Sigmoid colon (tissue), 7 donors: ENCODE results near the gene MOCS1. TPM values are rescaled to one million over a fixed set of nuclear protein-coding genes. Genes with fewer than 3 reads are reported as not detected.

ENCODE experiments used
- DNase-seq: peaks from one replicate; pipeline ENCODE4 v3.0.0-alpha.2; 2019
- H3K27ac ChIP-seq, 4 donors: fragments of 200-600 bp; sonication (generic); one replicate each; pipeline ENCODE4 v1.5.1; 2016 to 2019; ENCODE audit warnings: mild to moderate bottlenecking in 1 of 4
- H3K27me3 ChIP-seq, 3 donors: fragments of 200-600 bp; sonication (generic); one replicate each; pipeline ENCODE4 v1.5.1; 2019; ENCODE audit warnings: mild to moderate bottlenecking in 1 of 3
- H3K36me3 ChIP-seq, 4 donors: fragments of 200-600 bp; sonication (generic); one replicate each; pipeline ENCODE4 v1.5.1; 2016 to 2019
- H3K4me1 ChIP-seq, 4 donors: fragments of 200-600 bp; sonication (generic); one replicate each; pipeline ENCODE4 v1.5.1; 2017 to 2019
- H3K4me3 ChIP-seq, 4 donors: fragments of 200-600 bp; sonication (generic); one replicate each; pipeline ENCODE4 v1.5.1; 2017 to 2019; ENCODE audit warnings: mild to moderate bottlenecking in 2 of 4, moderate library complexity in 1 of 4
- H3K9me3 ChIP-seq, 4 donors: fragments of 200-600 bp in 3 of 4; sonication (generic) in 3 of 4; one replicate each; pipeline versions ENCODE4 v1.5.1 to v1.6.1; 2013 to 2019
- EP300 ChIP-seq, 4 donors: sonication (generic); formaldehyde crosslinking; IDR thresholded peaks; one replicate each; pipeline ENCODE4 v1.6.1; 2017; ENCODE audit warnings: antibody characterized with exemption in 4 of 4
- POLR2A ChIP-seq, 2 donors: fragments of 450-650 bp; IDR thresholded peaks; one replicate each; pipeline ENCODE4 v1.6.1; 2016; ENCODE audit warnings: antibody characterized with exemption in 2 of 2, mild to moderate bottlenecking in 2 of 2, moderate library complexity in 2 of 2
- POLR2AphosphoS5 ChIP-seq, 4 donors: sonication (generic); formaldehyde crosslinking; IDR thresholded peaks; one replicate each; pipeline ENCODE4 v1.6.1; 2017; ENCODE audit warnings: antibody characterized with exemption in 4 of 4
- WGBS, 2 donors: extraction: QIAGEN DNeasy Blood & Tissue Kit; methylation state at CpG; one replicate each; pipeline ENCODE4 v1.1.7; 2013; 5-methylcytosine and 5-hydroxymethylcytosine counted together
- intact Hi-C: fragments of 100-400 bp; cut with DNase I; formaldehyde crosslinking; loops from one replicate; pipeline ENCODE4 v1.15.1; 2023
- polyA plus RNA-seq, 3 donors: library from polyadenylated mRNA; stranded (reverse); fragments of 200-250 nt; gene quantifications; one replicate each; pipeline ENCODE4 v1.2.3, GENCODE V29; 2013
- total RNA-seq, 4 donors: library from RNA; depleted of rRNA; stranded (reverse); fragments of >200 nt; gene quantifications; one replicate each; pipeline ENCODE4 v1.1.0, GENCODE V29; 2016
- TF ChIP-seq, protein P1 (sequence below), 4 experiments: fragments of 450-650 bp in 3 of 4; fragments of 200-600 bp in 1 of 4; IDR thresholded peaks; one replicate each; pipeline ENCODE4 v1.5.1; 2016 to 2019; ENCODE audit warnings: antibody characterized with exemption in 4 of 4, mild to moderate bottlenecking in 3 of 4, moderate library complexity in 2 of 4
- donor health status: healthy with polysubstance abuse.
- donor health status: Bipolar disorder and iron deficiency.
- donor health status: healthy.

MOCS1 gene
- total and polyA plus RNA-seq, 7 donors: 11.9 to 16.2 (median 13.8) TPM

DNA sequence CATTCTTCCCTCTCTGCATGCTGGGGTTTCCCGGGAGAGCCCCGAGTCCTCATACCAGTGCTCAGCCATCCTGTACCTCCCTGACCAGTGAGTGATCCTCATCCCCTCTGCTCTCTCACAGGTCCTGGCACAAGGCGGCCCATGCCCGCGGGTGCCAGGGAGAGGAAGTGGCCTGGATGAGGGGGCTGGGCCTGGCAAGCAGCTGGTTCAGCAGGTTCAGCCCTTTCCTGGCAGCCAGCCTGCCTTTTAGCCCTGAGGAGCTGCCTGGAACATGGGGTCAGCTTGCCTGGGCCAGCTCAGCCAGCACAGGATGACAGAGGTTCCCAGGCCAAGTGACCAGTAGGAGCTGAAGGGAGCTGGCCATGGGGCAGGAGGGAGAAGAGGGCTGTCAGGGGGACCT lies 10.9 kb downstream of the MOCS1 start:
- peaks cover 0 to 7% (median 3%) of the 10 kb centered on the region in 4 donors for H3K4me1 ChIP-seq
- H3K4me3 ChIP-seq: no peak overlapping the region
- no peaks in the 10 kb centered on the region for H3K27me3 ChIP-seq
- WGBS, 2 donors: 33 to 50% methylated on average over 5 of the region's 5 CpGs
- DNase-seq: no peak
- H3K36me3 ChIP-seq: peaks cover 5 to 51% (median 10%) of the 10 kb centered on the region in 4 donors
- H3K27ac ChIP-seq: no peak overlapping the region
- TF ChIP-seq, protein P1, sequence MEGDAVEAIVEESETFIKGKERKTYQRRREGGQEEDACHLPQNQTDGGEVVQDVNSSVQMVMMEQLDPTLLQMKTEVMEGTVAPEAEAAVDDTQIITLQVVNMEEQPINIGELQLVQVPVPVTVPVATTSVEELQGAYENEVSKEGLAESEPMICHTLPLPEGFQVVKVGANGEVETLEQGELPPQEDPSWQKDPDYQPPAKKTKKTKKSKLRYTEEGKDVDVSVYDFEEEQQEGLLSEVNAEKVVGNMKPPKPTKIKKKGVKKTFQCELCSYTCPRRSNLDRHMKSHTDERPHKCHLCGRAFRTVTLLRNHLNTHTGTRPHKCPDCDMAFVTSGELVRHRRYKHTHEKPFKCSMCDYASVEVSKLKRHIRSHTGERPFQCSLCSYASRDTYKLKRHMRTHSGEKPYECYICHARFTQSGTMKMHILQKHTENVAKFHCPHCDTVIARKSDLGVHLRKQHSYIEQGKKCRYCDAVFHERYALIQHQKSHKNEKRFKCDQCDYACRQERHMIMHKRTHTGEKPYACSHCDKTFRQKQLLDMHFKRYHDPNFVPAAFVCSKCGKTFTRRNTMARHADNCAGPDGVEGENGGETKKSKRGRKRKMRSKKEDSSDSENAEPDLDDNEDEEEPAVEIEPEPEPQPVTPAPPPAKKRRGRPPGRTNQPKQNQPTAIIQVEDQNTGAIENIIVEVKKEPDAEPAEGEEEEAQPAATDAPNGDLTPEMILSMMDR (IDR thresholded peaks at IDR 0.05): no peak
- no peak for TF ChIP-seq POLR2A (IDR thresholded peaks at IDR 0.05)
- no peak for TF ChIP-seq EP300 (IDR thresholded peaks at IDR 0.05)
- no peak for TF ChIP-seq POLR2AphosphoS5 (IDR thresholded peaks at IDR 0.05)
- intact Hi-C loops: no loop called here
- H3K9me3 ChIP-seq: no peaks in the 10 kb centered on the region

DNA sequence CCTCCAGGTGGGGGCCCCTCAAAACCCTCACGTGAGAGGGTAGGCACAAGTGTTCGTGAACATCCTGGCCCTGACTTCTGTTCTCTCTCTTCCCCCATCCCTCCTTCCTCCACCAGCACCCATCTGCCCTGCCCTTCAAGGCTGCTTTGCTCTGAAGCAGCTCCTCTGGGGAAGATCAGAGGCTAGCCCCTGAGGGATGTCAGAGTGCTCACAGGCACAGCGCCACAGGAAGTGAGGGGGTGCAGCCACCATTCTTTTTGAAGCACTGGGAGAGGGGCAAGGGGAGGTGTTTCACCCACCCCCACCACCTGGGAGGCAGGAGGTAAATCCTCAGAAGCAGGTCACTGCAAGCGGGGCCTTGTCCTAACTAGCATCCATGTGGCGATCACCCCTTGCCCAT lies 11.4 kb downstream of the MOCS1 start:
- Histone ChIP-seq H3K36me3 (peaks cover 5 to 54% (median 10%) of the 10 kb centered on the region in 4 donors), H3K27ac (no peak overlapping the region), H3K27me3 (no peaks in the 10 kb centered on the region), H3K4me1 (peaks cover 0 to 7% (median under 1%) of the 10 kb centered on the region in 4 donors), H3K9me3 (no peaks in the 10 kb centered on the region), H3K4me3 (no peak overlapping the region)
- no peak for TF ChIP-seq POLR2A (IDR thresholded peaks at IDR 0.05)
- 79 to 94% methylated on average over 5 of the region's 5 CpGs for WGBS, 2 donors
- intact Hi-C loops: no loop called here
- DNase-seq: no peak

DNA sequence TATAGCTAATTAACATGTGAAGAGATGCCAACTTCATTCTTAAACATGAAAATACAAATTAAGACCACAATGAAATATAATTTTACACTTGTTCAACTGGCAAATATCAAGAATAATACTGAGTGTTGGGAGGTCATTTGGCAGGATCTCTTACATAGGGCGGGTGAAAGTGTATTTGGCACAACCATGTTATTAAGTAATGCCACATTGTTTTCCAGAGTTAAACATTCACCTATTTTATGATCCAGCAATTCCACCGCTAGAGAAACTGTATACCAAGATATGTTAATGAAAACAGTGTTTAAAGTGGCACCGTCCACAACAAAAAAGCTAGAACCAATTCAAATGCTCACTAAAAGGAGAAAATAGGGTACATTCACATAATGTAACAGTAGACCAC lies 14.1 kb downstream of the MOCS1 start:
- TF ChIP-seq, protein P1 (IDR thresholded peaks at IDR 0.05): no peak
- no peak for TF ChIP-seq POLR2A (IDR thresholded peaks at IDR 0.05)
- TF ChIP-seq EP300 (IDR thresholded peaks at IDR 0.05): no peak
- TF ChIP-seq POLR2AphosphoS5 (IDR thresholded peaks at IDR 0.05): no peak
- DNase-seq: no peak
- H3K27ac ChIP-seq: no peak overlapping the region
- H3K9me3 ChIP-seq: no peaks in the 10 kb centered on the region
- no peak overlapping the region for H3K4me3 ChIP-seq
- peaks cover 5 to 67% (median 21%) of the 10 kb centered on the region in 4 donors for H3K36me3 ChIP-seq
- H3K27me3 ChIP-seq: no peaks in the 10 kb centered on the region
- no peaks in the 10 kb centered on the region for H3K4me1 ChIP-seq
- intact Hi-C loops: no loop called here
- 21 to 70% methylated on average over 3 of the region's 3 CpGs for WGBS, 2 donors

DNA sequence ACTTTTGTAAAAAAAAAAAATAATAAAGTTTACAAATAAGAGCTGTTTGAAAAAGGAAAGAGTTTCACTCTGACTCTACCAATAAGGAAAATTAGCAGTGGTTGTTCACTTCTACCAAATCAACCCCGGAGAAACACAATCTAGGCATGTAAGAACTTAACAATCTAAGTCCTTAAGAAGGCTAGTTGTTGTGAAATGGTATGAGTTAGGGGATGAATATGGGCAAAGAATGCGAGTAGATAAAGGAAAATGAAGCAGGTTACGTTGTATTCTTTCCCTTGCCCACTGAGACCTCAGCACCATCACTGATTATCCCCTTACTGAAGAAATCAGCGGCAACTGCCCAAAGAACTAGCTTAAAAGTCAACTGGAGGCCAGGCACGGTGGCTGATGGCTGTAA lies 15.4 kb downstream of the MOCS1 start:
- H3K36me3 ChIP-seq: peaks cover 5 to 67% (median 24%) of the 10 kb centered on the region in 4 donors
- H3K4me3 ChIP-seq: no peak overlapping the region

DNA sequence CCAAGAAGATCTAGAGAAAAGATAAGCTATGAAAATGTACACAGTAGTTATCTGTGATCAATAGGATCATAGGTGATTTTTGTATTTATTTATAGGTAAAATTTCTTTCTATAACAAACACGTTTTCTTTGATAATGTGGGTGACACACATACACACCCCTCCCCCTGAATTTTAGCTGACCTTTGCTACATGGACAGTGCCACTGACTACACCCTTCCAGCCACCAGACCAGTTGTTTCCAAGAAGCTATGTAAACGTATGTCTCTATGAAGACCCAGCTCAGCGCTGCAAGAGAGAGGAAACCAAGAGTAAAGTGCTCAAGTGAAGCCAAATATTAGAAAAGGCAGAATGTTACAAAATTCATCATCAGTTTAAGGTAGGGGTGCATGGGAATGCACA lies 16.3 kb downstream of the MOCS1 start:
- peaks cover 5 to 67% (median 24%) of the 10 kb centered on the region in 4 donors for H3K36me3 ChIP-seq
- DNase-seq: no peak
- H3K4me1 ChIP-seq: no peaks in the 10 kb centered on the region
- H3K4me3 ChIP-seq: no peak overlapping the region
- intact Hi-C loops: no loop called here
- 20 to 70% methylated on average over 3 of the region's 3 CpGs for WGBS, 2 donors
- no peaks in the 10 kb centered on the region for H3K9me3 ChIP-seq
- no peak overlapping the region for H3K27ac ChIP-seq
- H3K27me3 ChIP-seq: no peaks in the 10 kb centered on the region
- TF ChIP-seq, protein P1 (IDR thresholded peaks at IDR 0.05): no peak
- TF ChIP-seq EP300 (IDR thresholded peaks at IDR 0.05) (no peak), POLR2AphosphoS5 (IDR thresholded peaks at IDR 0.05) (no peak)

More for the DNA sequence above, 15.4 kb downstream of the MOCS1 start:
- intact Hi-C loops: no loop called here
- WGBS, 2 donors: 85 to 89% methylated on average over 5 of the region's 5 CpGs
- no peak for DNase-seq
- no peak overlapping the region for H3K27ac ChIP-seq
- no peaks in the 10 kb centered on the region for H3K27me3 ChIP-seq
- no peaks in the 10 kb centered on the region for H3K9me3 ChIP-seq
- H3K4me1 ChIP-seq: no peaks in the 10 kb centered on the region
- TF ChIP-seq, protein P1 (IDR thresholded peaks at IDR 0.05): no peak
- TF ChIP-seq POLR2AphosphoS5 (IDR thresholded peaks at IDR 0.05) (no peak), EP300 (IDR thresholded peaks at IDR 0.05) (no peak), POLR2A (IDR thresholded peaks at IDR 0.05) (no peak)
